ENCODE measurements around the gene NNMT.

The NNMT gene

GRCh38 chr11:114295676-114296604, at the start of gene NNMT:
NNMT (plus strand) TSS chr11:114296399; CDS start chr11:114296557, 158 bp downstream.
- peak; percentile 22 for DNase-seq (ENCODE audit: low spot score)

- no peak for DNase-seq (ENCODE audit: low spot score)
Observed at GRCh38 chr11:114247070-114247789, 49.0 kb upstream of the NNMT start.

GRCh38 chr11:114250180-114250579, 46.0 kb upstream of the NNMT start:
- no peak for DNase-seq (ENCODE audit: low spot score)

- DNase-seq (ENCODE audit: low spot score): no peak
Observed at GRCh38 chr11:114250993-114251814, 45.0 kb upstream of the NNMT start.

GRCh38 chr11:114251815-114252337, 44.3 kb upstream of the NNMT start:
- DNase-seq (ENCODE audit: low spot score): no peak

GRCh38 chr11:114252767-114253166, 43.4 kb upstream of the NNMT start:
- no peak for DNase-seq (ENCODE audit: low spot score)

- DNase-seq (ENCODE audit: low spot score): no peak
Observed at GRCh38 chr11:114253771-114254170, 42.4 kb upstream of the NNMT start.

- no peak for DNase-seq (ENCODE audit: low spot score)
Observed at GRCh38 chr11:114254571-114255146, 41.5 kb upstream of the NNMT start.

- no peak for DNase-seq (ENCODE audit: low spot score)
Observed at GRCh38 chr11:114255289-114255688, 40.9 kb upstream of the NNMT start.

- DNase-seq (ENCODE audit: low spot score): no peak
Observed at GRCh38 chr11:114256176-114256966, 39.8 kb upstream of the NNMT start.

- no peak for DNase-seq (ENCODE audit: low spot score)
Observed at GRCh38 chr11:114256967-114257286, 39.3 kb upstream of the NNMT start.

- no peak for DNase-seq (ENCODE audit: low spot score)
Observed at GRCh38 chr11:114257621-114258558, 38.3 kb upstream of the NNMT start.

GRCh38 chr11:114258696-114259095, 37.5 kb upstream of the NNMT start:
- DNase-seq (ENCODE audit: low spot score): no peak

GRCh38 chr11:114259124-114259526, 37.1 kb upstream of the NNMT start:
- DNase-seq (ENCODE audit: low spot score): no peak

GRCh38 chr11:114259551-114259983, 36.6 kb upstream of the NNMT start:
- DNase-seq (ENCODE audit: low spot score): no peak

- DNase-seq (ENCODE audit: low spot score): no peak
Observed at GRCh38 chr11:114260077-114260476, 36.1 kb upstream of the NNMT start.

GRCh38 chr11:114260483-114260882, 35.7 kb upstream of the NNMT start:
- no peak for DNase-seq (ENCODE audit: low spot score)

GRCh38 chr11:114261791-114262190, 34.4 kb upstream of the NNMT start:
- no peak for DNase-seq (ENCODE audit: low spot score)

GRCh38 chr11:114262681-114263512, 33.3 kb upstream of the NNMT start:
- peak; percentile 66 for DNase-seq (ENCODE audit: low spot score)
